WTC11 (cell line): ENCODE results near the gene FYN. TPM values are rescaled to one million over a fixed set of nuclear protein-coding genes. Genes with fewer than 3 reads are reported as not detected.

Experiments used
- ATAC-seq: fragments of 200-7000 bp; cut with Tn5 transposase; 2 replicates; pipeline ENCODE4 v1.10.0; 2021; ENCODE audit warnings: mild to moderate bottlenecking, moderate library complexity
- CTCF ChIA-PET: fragments of 300-600 bp; sonication (Branson Sonifier 250); formaldehyde crosslinking; loops from one replicate; lab custom pipeline; 2021; ENCODE audit warnings: antibody characterized with exemption; lab: Charles Lee
- POLR2A ChIA-PET: fragments of 350-600 bp; sonication (Branson Sonifier 250); formaldehyde crosslinking; loops from one replicate; lab custom pipeline; 2021; ENCODE audit warnings: antibody characterized with exemption; lab: Charles Lee
- DNase-seq: peaks from one replicate; pipeline ENCODE4 v3.0.0; 2021; ENCODE audit warnings: low spot score
- H3K27ac Mint-ChIP-seq: 2 replicates; pipeline ENCODE4 v1.8.0; 2021; ENCODE audit warnings: mixed read lengths
- H3K27me3 Mint-ChIP-seq: 2 replicates; pipeline ENCODE4 v1.8.0; 2021; ENCODE audit warnings: low read depth, mild to moderate bottlenecking, moderate library complexity, mixed read lengths
- H3K36me3 Mint-ChIP-seq: 2 replicates; pipeline ENCODE4 v1.8.0; 2021; ENCODE audit warnings: mixed read lengths
- H3K4me1 Mint-ChIP-seq: 2 replicates; pipeline ENCODE4 v1.8.0; 2022; ENCODE audit warnings: mixed read lengths
- H3K4me3 Mint-ChIP-seq: 2 replicates; pipeline ENCODE4 v1.8.0; 2021; ENCODE audit warnings: mild to moderate bottlenecking, moderate library complexity, mixed read lengths
- H3K9me3 Mint-ChIP-seq: 2 replicates; pipeline ENCODE4 v1.8.0; 2021; ENCODE audit warnings: mixed read lengths
- CTCF ChIP-seq: fragments of 200-600 bp; IDR thresholded peaks from 2 replicates; pipeline ENCODE4 v1.8.0; 2022; ENCODE audit warnings: antibody characterized with exemption
- GRHL2 ChIP-seq: fragments of 250-450 bp; sonication (Bioruptor Pico); IDR thresholded peaks from 2 replicates; pipeline ENCODE4 v1.8.0; 2022; ENCODE audit warnings: mild to moderate bottlenecking, moderate library complexity; ENCODE audit not compliant: insufficient replicate concordance, severe bottlenecking
- KAT7 ChIP-seq: sonication (generic); formaldehyde crosslinking; IDR thresholded peaks from 2 replicates; pipeline ENCODE4 v1.8.1; 2023; ENCODE audit warnings: missing genetic modification reagents, mild to moderate bottlenecking, borderline replicate concordance
- MYBL2 ChIP-seq: sonication (generic); formaldehyde crosslinking; IDR thresholded peaks from 2 replicates; pipeline ENCODE4 v1.8.1; 2023; ENCODE audit warnings: mild to moderate bottlenecking, moderate library complexity, missing genetic modification reagents
- NFATC4 ChIP-seq: fragments of 250-450 bp; sonication (Bioruptor Pico); IDR thresholded peaks from 2 replicates; pipeline ENCODE4 v1.9.0; 2021; ENCODE audit warnings: mild to moderate bottlenecking
- NFE2L1 ChIP-seq: sonication (generic); formaldehyde crosslinking; IDR thresholded peaks from 2 replicates; pipeline ENCODE4 v1.8.1; 2023; ENCODE audit warnings: missing genetic modification reagents
- NR3C1 ChIP-seq: sonication (generic); formaldehyde crosslinking; conservative IDR thresholded peaks from 2 replicates; pipeline ENCODE4 v1.8.1; 2023; ENCODE audit warnings: low read depth, mild to moderate bottlenecking, missing genetic modification reagents
- ZNF512 ChIP-seq: sonication (generic); formaldehyde crosslinking; IDR thresholded peaks from 2 replicates; pipeline ENCODE4 v1.8.1; 2022; ENCODE audit warnings: missing genetic modification reagents, borderline replicate concordance
- ZNF671 ChIP-seq: fragments of 250-450 bp; sonication (Bioruptor Pico); IDR thresholded peaks from 2 replicates; pipeline ENCODE4 v1.8.0; 2021; ENCODE audit warnings: mild to moderate bottlenecking
- ZSCAN18 ChIP-seq: fragments of 250-450 bp; sonication (Bioruptor Pico); IDR thresholded peaks from 2 replicates; pipeline ENCODE4 v2.1.2; 2022; ENCODE audit warnings: mild to moderate bottlenecking, moderate library complexity
- total RNA-seq: library from RNA; stranded (reverse); gene quantifications from 3 replicates; pipeline ENCODE4 v1.2.3, GENCODE V29; 2021
- TF ChIP-seq, protein P1 (sequence below): sonication (generic); formaldehyde crosslinking; IDR thresholded peaks from 2 replicates; pipeline ENCODE4 v1.8.0; 2023; ENCODE audit warnings: missing genetic modification reagents
- TF ChIP-seq, protein P2 (sequence below): sonication (generic); formaldehyde crosslinking; IDR thresholded peaks from 2 replicates; pipeline ENCODE4 v1.8.1; 2023; ENCODE audit warnings: mild to moderate bottlenecking, missing genetic modification reagents

The FYN gene
- total RNA-seq, 1 experiment from 2014 or later, result 63.9 TPM

DNA sequence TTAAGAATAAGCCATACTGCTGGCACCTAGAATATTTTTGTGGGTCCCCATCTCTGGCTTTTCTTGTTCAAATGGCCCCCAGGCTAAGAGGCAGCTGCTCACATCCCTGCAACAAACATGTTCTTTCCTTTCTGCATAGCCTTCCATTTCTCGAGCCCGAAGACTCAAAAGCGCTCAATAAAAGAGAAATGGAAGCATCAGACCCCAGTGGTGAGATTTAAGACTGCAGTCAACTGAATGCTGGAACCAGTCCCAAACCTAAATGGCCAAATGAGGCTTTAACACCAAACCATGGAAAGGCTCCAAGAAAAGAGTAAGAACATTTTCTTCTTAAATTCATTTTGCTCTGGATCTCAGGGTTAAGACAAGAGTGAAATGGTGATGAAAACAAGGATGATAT is 145.4 kb downstream of the FYN start:
- peak; percentile 68 for ATAC-seq
- peak; percentile 26; the same call in 1 of the 2 replicates for TF ChIP-seq CTCF
- TF ChIP-seq NFE2L1 (CRISPR knock-in tag), result no peak
- CTCF ChIA-PET, result no interaction called here
- DNase-seq, result no peak
- H3K4me1 Mint-ChIP-seq, result peaks cover 26% of the 10 kb centered on the region
- H3K36me3 Mint-ChIP-seq, result peaks cover 13% of the 10 kb centered on the region
- H3K27me3 Mint-ChIP-seq, result no peaks in the 10 kb centered on the region
- peaks cover 13% of the 10 kb centered on the region for H3K9me3 Mint-ChIP-seq
- no peak overlapping the region for H3K4me3 Mint-ChIP-seq
- POLR2A ChIA-PET, result no interaction called here
- no peak overlapping the region for H3K27ac Mint-ChIP-seq

- H3K4me3 Mint-ChIP-seq, result no peak overlapping the region
- no peak for ATAC-seq
- H3K27ac Mint-ChIP-seq, result no peak overlapping the region
- TF ChIP-seq, protein P1, sequence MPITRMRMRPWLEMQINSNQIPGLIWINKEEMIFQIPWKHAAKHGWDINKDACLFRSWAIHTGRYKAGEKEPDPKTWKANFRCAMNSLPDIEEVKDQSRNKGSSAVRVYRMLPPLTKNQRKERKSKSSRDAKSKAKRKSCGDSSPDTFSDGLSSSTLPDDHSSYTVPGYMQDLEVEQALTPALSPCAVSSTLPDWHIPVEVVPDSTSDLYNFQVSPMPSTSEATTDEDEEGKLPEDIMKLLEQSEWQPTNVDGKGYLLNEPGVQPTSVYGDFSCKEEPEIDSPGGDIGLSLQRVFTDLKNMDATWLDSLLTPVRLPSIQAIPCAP (CRISPR knock-in tag), result no peak
- TF ChIP-seq NFE2L1 (CRISPR knock-in tag) (no peak), NFATC4 (CRISPR knock-in tag) (no peak), GRHL2 (no peak), NR3C1 (no peak), ZNF671 (CRISPR knock-in tag) (no peak)
- ChIA-PET CTCF (no interaction called here), POLR2A (no interaction called here)
- H3K36me3 Mint-ChIP-seq, result peaks cover 5% of the 10 kb centered on the region
- no peaks in the 10 kb centered on the region for H3K27me3 Mint-ChIP-seq
- peaks cover 28% of the 10 kb centered on the region for H3K4me1 Mint-ChIP-seq
- peaks cover 5% of the 10 kb centered on the region for H3K9me3 Mint-ChIP-seq
- DNase-seq, result no peak
Measured at GRCh38 chr6:111727041-111727440, 146.2 kb downstream of the FYN start.

DNA sequence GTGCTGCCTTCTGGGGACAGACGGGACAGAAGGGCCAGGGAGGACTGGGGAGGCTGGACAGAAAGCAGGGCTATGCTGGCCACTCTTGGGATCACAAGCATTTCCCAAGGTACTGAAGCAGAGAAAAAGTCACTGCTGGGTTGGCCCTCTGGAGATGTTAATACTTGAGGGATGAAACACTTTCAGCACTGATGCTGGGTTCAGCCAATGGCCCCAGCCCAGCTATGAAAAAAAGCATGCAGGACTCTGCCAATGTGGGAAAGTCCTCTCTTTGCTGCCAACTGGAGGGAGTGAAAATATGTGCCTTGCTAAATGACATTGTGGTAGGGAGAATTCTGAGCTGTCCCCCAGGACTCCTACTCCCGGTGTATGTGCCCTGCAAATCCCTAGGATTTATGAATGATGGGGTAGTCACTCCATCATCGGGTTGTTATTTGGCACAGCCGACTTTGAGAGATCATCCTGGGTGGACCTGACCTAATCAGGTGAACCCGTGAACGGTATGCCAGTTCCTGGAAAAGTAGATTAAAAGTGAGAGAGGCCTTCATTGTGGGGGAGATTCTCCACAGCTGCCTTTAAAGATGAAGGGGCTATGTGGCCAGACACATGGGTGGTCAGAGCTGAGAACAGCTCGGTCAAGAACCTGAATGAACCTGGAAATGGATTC is 147.7 kb downstream of the FYN start:
- no peak for DNase-seq

More for the DNA sequence above, 147.7 kb downstream of the FYN start:
- H3K4me3 Mint-ChIP-seq, result no peak overlapping the region
- H3K36me3 Mint-ChIP-seq, result no peaks in the 10 kb centered on the region
- no peaks in the 10 kb centered on the region for H3K9me3 Mint-ChIP-seq
- H3K4me1 Mint-ChIP-seq, result peaks cover 13% of the 10 kb centered on the region
- ChIA-PET POLR2A (no interaction called here), CTCF (interaction anchor here (0.6 to 1.5 kb wide), 2 partner anchors 15 to 686 kb away, joined by 3 to 4 read pairs; no protein-coding TSS in a partner anchor)
- ATAC-seq, result no peak
- TF ChIP-seq, protein P2, sequence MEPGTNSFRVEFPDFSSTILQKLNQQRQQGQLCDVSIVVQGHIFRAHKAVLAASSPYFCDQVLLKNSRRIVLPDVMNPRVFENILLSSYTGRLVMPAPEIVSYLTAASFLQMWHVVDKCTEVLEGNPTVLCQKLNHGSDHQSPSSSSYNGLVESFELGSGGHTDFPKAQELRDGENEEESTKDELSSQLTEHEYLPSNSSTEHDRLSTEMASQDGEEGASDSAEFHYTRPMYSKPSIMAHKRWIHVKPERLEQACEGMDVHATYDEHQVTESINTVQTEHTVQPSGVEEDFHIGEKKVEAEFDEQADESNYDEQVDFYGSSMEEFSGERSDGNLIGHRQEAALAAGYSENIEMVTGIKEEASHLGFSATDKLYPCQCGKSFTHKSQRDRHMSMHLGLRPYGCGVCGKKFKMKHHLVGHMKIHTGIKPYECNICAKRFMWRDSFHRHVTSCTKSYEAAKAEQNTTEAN (CRISPR knock-in tag), result no peak
- TF ChIP-seq ZNF512 (no peak), ZSCAN18 (no peak), KAT7 (no peak), MYBL2 (CRISPR knock-in tag) (no peak)
- no peaks in the 10 kb centered on the region for H3K27me3 Mint-ChIP-seq
- no peak overlapping the region for H3K27ac Mint-ChIP-seq
